ENCODE data around the gene ITPKB.

DNA sequence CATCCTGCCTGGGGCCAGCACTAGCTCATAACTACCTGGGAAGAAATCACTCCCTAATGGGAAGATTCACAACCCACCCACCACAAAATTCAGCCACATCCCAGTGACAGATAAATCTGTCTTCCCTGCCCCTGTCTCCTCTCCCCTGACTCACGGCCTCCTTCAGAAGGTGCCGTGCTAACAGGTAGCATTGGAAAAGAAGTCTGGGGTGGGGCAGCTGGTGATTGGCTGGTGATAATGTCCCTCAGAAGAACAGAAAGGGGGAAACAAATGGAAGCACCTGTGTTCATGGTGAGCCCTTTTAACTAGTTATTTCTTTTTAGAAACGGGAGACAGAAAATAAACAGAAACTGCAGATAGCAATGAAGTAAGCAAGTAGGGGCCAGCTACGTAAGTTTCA lies 29.1 kb downstream of the ITPKB start:
- TF ChIP-seq EZH2 (optimal IDR thresholded peaks at IDR 0.05; ENCODE audit: low read depth, low read length): no peak
- TF ChIP-seq, protein P1, sequence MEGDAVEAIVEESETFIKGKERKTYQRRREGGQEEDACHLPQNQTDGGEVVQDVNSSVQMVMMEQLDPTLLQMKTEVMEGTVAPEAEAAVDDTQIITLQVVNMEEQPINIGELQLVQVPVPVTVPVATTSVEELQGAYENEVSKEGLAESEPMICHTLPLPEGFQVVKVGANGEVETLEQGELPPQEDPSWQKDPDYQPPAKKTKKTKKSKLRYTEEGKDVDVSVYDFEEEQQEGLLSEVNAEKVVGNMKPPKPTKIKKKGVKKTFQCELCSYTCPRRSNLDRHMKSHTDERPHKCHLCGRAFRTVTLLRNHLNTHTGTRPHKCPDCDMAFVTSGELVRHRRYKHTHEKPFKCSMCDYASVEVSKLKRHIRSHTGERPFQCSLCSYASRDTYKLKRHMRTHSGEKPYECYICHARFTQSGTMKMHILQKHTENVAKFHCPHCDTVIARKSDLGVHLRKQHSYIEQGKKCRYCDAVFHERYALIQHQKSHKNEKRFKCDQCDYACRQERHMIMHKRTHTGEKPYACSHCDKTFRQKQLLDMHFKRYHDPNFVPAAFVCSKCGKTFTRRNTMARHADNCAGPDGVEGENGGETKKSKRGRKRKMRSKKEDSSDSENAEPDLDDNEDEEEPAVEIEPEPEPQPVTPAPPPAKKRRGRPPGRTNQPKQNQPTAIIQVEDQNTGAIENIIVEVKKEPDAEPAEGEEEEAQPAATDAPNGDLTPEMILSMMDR (IDR thresholded peaks at IDR 0.05; ENCODE audit: low read length): no peak

Data from MM.1S (cell line).